Measurements from ENCODE around the gene DGKD.

DGKD gene

DNA sequence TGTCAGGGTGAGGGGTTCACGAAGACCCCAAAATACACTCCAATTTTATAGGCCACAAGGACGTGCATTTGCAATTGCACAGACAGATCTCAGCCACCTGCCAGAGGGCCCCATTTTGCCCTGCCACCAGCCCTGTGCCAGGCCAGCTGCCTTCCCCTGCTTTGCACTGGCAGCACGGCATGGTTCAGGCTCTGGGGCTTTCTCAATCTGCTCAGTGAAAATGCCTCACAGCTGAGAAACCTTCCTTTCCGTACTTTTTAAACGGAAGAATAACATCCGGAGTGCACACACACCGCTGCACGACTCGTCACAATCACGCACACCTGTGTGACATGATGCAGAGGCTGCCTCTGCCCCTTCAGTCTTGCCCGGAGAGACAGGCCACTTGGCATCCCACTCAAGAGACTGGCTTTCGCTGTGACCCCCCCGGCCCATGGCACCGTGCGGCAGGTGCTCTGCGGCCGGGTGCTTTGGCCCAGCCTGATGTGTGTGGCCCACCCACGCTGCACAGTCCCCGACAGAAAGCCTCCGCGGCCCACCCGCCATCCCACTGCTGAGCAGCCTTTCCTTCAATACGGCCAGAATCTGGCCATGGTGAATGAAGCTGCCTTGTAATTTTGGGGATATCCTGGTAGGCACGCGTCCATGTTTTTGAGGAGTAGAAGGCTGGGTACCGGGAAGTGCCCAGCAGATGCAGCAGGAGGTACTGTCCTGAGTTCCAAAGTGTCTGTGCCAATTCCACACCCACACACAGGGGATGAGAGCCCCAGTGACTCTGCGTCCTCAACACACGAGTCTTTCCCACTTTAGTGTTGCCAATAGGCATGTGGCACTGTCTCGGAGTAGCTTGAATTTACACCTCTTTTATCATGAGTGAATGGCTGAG lies 123.5 kb downstream of the DGKD start:
- DNase-seq (ENCODE audit: low read depth): no peak

- no peak for DNase-seq (ENCODE audit: low read depth)
These were observed 125.6 kb downstream of the DGKD start for GRCh38 chr2:233479616-233480489.

DNA sequence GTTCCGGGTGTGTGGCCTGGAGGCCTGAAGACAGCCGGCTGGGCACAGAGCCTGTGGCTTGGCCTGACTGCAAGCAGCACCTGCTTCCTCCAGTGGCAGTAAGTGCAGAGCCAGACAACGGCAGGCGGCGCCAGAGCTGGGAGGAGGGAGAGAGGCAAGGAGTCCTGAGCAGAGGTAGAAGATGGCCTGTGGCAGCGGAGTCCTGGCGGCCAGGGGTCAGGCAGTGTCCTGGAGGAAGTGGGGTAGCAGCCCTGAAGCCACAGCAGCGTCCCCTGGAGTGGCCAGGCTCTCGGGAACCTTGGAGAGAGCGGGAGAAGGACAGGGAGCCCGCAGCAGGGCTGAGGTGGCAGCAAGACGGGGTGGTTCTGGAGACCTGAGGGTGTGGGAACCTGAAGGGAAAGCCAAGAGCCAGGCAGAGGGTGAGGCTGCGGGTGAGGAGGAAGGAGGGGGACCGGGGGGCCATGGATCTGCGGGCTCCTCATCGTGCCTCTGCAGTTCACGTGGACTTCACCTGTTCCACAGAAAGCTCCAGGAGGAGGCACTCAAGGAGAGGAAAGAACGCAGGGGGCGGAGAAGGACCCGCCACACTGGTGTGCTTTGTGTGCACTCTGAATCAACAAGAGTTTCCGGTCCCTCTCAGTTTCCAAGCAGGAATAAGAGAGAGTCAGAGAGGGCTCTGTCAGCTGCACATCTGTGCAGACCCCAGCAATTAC lies 126.4 kb downstream of the DGKD start:
- DNase-seq (ENCODE audit: low read depth): no peak

DNA sequence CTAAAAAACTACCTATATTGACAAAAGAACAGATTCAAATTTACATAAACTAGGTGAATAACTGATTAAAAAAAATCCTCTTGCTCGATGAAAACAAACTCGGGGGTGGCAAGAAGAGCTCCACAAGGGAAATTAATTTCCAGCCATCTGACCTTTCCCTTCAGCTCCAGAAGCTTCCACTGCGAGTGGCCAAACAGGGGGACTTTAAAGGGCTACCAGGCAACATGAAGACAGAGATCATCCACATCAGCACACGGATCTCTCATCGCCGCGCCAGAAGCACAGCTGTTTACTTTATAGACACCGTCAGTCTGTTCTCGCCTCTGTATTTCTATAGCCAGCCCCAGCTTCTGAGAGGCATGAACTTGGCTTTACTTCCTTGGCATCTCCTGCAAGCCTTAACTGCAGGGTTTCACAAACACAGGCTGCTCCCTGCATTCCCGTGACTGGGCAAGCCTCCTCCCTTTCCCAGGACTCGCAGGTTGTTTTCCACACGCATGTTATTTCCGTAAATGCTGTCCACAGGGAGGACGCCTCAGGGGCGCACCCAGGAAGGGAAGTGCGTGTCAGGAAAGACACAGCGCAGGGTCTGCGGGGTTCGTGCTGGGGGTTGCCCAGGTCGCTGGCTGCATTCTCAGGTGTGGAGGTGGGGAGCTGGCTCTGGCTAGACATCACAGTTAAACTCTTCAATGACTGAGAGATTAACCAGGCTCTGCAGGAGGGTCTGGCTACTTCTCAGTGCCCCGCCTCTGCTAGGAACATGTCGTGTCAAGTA lies 127.3 kb downstream of the DGKD start:
- no peak for DNase-seq (ENCODE audit: low read depth)

DNA sequence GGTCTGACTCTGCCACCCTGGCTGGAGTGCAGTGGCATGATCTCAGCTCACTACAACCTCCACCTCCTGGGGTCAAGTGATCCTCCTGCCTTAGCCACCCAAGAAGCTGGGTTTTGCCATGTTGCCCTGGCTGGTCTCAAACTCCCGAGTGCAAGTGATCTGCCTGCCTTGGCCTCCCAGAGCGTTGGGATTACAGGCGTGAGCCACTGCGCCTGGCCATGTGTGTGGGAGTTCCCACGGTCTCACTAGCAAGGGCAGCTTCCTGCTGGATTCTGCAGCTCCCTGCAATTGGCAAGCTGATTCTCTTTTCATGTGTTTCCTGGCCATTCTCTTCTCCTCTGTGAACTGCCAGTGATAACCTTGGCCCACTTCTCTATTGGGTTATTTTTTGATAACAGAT lies 128.3 kb downstream of the DGKD start:
- no peak for DNase-seq (ENCODE audit: low read depth)

- DNase-seq (ENCODE audit: low read depth): no peak
These were observed 131.4 kb downstream of the DGKD start for GRCh38 chr2:233485726-233486125.

DNA sequence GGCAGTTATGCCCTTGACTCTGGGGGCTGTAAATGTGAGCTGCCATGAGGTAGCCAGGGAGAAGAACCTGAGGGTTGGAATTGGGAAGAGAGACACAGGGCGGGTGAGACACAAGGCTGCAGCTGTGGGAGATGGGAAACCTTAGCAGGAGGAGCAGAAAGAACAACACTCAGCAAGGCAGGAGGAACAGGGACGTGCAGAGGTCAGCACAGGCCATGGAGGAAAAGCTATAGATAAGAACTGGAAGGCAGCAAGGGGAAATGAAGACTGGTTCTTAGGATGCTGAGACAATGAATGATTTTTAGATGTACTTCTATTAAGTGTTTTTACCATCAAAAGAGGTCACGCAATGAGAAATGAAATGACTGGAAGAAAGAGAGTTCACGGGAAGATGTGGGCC lies 132.1 kb downstream of the DGKD start:
- DNase-seq (ENCODE audit: low read depth): no peak

- peak; percentile 21 for DNase-seq (ENCODE audit: low read depth)
These were observed 132.7 kb downstream of the DGKD start for GRCh38 chr2:233486778-233487552.

- no peak for DNase-seq (ENCODE audit: low read depth)
These were observed 133.6 kb downstream of the DGKD start for GRCh38 chr2:233487748-233488345.

DNA sequence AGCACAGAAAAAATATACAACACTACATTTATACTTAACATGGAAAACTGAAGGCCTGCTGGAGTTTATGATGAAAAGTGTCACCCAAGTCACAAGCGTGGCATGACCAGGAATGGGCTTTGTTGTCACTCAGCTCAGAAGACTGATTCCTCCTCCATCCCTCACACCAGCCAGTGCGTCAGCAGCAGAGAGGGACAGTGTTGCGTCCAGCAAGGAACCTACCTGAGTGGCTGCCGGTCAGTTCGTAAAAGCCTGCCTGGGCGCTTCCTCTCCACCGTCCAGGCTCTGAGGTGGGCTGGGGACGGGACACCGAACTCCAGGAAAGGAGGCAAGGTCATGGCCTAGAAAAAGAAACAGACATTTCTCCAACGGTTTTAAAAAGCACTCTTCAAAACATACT lies 134.8 kb downstream of the DGKD start:
- DNase-seq (ENCODE audit: low read depth): no peak

DNA sequence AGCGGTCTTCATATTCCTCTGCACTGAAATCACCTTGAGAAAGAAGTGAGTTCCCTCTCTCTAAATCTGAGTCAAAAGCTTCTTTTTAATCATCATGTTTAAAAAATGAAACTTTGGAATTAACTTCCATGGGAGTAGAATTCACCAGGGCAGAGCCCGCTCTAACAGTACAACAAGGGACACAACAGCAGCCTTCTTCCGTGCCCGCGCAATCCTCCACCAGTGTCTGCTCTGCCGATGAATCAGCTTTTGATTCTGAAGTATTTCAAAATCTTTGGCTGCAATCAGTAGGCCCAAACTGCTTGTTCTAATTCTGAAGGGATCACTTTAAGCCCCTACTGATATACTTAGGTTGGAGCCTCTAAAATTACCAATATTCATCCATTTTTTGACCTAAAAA lies 135.4 kb downstream of the DGKD start:
- no peak for DNase-seq (ENCODE audit: low read depth)

DNA sequence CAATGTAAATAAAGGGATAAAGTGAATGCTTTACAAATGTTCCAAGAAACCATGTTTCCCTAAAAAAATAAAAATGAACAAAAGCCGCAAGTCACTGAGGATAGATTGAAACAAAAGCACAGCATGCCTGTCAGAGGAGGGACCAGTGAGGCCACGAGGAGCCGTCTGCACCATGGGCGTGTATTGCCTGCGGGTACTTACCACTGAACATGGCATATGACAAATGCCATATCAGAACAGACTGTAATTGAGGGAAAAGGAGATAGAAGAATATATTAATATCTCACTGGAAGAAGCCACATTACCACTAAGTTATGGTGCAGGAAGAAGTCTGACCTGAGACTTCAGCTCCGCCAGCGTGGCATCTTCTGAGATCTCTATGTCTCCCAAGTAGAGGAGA lies 136.5 kb downstream of the DGKD start:
- no peak for DNase-seq (ENCODE audit: low read depth)

DNA sequence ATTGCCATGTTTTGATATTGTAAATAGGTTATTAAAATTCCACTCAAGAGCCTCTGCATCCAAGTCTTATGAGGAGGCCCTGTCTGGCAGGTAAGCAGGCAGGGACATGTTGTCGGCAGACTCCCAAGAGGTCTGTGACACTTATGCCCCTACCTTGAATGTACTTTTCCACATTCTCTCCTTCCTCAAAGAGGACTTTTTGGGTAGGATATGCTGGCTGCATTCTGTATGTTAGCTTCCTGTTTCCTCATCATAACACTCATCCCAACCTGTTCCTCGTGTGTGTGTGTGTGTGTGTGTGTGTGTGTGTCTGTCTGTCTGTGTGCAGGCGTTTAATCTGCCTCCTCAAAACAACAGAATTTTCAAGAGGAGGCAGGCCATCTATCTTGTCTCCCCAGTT lies 137.0 kb downstream of the DGKD start:
- no peak for DNase-seq (ENCODE audit: low read depth)

GRCh38 chr2:233492078-233492477 lies 137.8 kb downstream of the DGKD start:
- no peak for DNase-seq (ENCODE audit: low read depth)

DNA sequence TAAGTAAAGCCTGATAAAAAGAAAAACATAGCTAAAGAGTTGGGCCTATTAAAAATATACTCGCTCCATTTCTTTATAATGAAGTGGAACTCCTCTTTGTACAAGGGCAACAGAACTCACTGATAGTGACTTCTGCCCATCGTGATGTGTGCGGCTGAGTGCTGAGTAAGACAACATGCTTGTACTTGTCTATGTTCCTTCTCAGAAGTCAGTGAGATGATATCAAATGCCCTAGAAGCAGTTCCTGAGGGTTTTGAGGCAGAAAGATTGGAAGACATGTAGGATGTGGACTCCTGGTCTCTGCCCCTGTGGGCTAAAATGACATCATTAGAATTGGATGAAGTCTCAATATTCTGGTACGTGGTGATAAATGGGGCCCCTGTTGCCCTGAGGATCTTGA lies 138.5 kb downstream of the DGKD start:
- DNase-seq (ENCODE audit: low read depth): no peak

DNA sequence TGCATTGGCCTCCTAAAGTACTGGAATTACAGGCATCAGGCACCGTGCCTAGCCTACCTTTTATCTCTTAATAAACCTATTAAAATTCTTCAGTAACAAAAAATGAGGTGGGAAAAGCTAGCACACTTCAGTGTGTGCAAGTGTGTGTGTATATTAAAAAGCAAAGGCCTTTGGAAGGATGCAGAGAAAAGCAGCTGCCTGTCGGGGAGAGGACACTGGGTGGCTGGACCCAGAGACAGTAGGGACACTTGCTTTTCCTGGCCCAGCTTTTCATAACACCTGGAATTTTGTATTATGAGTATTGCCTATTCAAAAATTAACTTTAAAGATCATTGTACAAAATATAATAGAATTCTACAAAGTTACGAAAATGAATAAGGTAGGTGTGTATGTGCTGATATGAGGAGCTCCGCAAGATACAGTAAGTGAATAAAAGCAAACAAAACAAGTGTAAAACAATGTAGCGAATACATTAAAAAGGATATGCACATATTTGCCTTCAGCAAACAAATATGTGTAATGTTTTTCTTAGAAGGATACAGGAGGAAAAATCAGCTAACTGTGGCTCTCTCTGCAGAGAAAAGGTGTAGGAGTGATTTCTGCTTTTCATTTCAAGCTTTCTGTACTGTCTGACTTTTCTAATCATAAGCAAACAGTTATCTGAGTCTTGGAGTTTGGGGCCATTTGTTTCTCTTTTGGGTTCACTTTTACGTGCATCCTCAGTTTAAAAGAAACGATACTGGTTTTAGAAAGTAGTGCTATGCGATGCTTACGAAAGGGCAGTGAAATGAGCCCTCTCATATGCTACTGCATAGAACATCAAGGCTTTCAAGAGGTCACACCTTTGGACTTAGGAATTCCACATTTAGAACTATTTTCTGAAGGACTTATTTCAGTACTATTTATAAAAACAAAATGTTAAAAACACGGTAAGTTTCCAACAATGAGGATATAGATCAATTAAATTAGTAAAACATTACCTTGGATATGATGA lies 141.5 kb downstream of the DGKD start:
- no peak for DNase-seq (ENCODE audit: low read depth)

GRCh38 chr2:233497692-233498091 lies 143.4 kb downstream of the DGKD start:
- DNase-seq (ENCODE audit: low read depth): no peak

DNA sequence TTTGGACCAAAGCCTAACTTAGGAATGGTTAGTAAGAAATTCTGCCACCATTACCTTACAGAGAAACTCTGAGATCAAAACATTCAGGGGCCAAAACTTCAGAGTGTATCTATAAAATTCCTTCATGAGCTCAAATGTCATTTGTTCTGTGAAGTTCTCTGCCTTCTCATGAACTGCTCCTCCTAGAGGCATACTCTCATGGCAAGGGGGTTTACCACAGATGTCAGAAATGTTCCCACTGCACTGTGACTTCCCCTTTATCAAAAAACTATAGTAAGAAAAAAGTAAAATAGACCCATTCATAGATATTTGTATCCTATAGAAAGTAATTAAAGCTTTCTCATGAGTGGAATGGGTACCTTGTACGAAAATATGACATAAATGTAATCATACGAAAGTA lies 143.8 kb downstream of the DGKD start:
- DNase-seq (ENCODE audit: low read depth): no peak

- DNase-seq (ENCODE audit: low read depth): no peak
These were observed 145.6 kb downstream of the DGKD start for GRCh38 chr2:233499928-233500327.
